Measurements from ENCODE around the gene PTPRB. TPM values are rescaled to one million over a fixed set of nuclear protein-coding genes. Genes with fewer than 3 reads are reported as not detected.

PTPRB gene
- total and polyA plus RNA-seq, 3 donors from 2014 or later: 5.3 to 10.9 (median 7.2) TPM

DNA sequence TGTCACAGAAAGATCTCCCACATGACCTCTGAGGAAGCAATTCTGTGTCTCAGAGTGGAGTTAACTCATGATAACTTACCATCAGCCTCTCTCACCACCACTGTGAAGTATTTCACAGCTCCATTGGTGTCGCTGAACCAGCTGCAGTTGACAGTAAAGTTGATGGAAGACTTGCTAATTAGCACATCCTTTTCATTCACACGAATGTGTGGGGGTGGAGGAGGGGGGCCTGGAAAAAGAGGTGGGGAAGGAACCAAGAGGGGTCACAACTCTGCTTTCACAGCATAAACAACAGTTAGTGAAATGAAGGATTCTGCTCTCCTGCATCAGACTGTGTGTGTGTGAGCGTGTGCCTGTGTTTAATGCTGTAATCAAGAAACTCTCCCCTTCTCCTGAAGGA, 82.1 kb downstream of the PTPRB start:
- 53 to 56% methylated on average over 3 of the region's 3 CpGs for WGBS, 2 donors
- Histone ChIP-seq H3K27ac (no peak overlapping the region), H3K36me3 (ENCODE audit: low read depth, missing control alignments) (no peaks in the 10 kb centered on the region), H3K27me3 (no peaks in the 10 kb centered on the region), H3K4me1 (no peaks in the 10 kb centered on the region), H3K4me3 (no peak overlapping the region), H3K9me3 (no peaks in the 10 kb centered on the region)
- TF ChIP-seq POLR2A (IDR thresholded peaks at IDR 0.05): no peak
- TF ChIP-seq, protein P1, sequence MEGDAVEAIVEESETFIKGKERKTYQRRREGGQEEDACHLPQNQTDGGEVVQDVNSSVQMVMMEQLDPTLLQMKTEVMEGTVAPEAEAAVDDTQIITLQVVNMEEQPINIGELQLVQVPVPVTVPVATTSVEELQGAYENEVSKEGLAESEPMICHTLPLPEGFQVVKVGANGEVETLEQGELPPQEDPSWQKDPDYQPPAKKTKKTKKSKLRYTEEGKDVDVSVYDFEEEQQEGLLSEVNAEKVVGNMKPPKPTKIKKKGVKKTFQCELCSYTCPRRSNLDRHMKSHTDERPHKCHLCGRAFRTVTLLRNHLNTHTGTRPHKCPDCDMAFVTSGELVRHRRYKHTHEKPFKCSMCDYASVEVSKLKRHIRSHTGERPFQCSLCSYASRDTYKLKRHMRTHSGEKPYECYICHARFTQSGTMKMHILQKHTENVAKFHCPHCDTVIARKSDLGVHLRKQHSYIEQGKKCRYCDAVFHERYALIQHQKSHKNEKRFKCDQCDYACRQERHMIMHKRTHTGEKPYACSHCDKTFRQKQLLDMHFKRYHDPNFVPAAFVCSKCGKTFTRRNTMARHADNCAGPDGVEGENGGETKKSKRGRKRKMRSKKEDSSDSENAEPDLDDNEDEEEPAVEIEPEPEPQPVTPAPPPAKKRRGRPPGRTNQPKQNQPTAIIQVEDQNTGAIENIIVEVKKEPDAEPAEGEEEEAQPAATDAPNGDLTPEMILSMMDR (IDR thresholded peaks at IDR 0.05): no peak
- no peak for DNase-seq
- intact Hi-C loops (cut with DNase I; ENCODE audit: low total_unique reads): no loop called here

DNA sequence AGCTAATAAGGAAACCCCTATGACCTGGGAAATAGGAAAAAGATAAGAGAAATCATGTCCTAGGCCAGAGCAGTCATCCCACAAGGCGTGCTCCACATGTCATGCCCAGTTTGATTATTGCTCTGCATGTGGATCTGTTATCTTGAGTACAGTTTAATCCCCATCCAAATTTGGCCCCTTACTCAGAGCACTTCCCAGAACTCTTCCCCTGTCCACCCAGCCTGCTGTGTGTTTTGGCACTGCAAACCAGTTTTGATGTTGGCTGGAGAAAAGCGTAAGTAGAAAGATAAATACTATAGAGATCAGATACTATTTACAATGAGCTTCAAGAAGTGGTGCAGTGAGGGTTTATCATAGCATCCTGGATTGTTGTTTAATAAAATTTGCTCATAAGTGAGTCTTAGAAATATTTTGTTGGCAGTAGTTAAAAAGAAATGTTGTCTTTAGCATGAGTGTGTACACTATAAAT, 83.8 kb downstream of the PTPRB start:
- H3K27ac ChIP-seq: no peak overlapping the region
- TF ChIP-seq, protein P1 (IDR thresholded peaks at IDR 0.05): no peak
- no peak for TF ChIP-seq POLR2A (IDR thresholded peaks at IDR 0.05)
- intact Hi-C loops (cut with DNase I; ENCODE audit: low total_unique reads): no loop called here
- no peak for DNase-seq
- WGBS, 2 donors: 67 to 90% methylated on average over 2 of the region's 2 CpGs
- no peaks in the 10 kb centered on the region for H3K9me3 ChIP-seq
- no peaks in the 10 kb centered on the region for H3K36me3 ChIP-seq (ENCODE audit: low read depth, missing control alignments)
- H3K4me3 ChIP-seq: no peak overlapping the region
- no peaks in the 10 kb centered on the region for H3K27me3 ChIP-seq
- H3K4me1 ChIP-seq: no peaks in the 10 kb centered on the region

GRCh38 chr12:70551731-70552130, 85.5 kb downstream of the PTPRB start:
- Histone ChIP-seq H3K27me3 (no peaks in the 10 kb centered on the region), H3K36me3 (ENCODE audit: low read depth, missing control alignments) (no peaks in the 10 kb centered on the region), H3K9me3 (no peaks in the 10 kb centered on the region), H3K4me1 (no peaks in the 10 kb centered on the region), H3K27ac (no peak overlapping the region), H3K4me3 (no peak overlapping the region)
- no peak for DNase-seq
- 76 to 86% methylated on average over 2 of the region's 2 CpGs for WGBS, 2 donors
- intact Hi-C loops (cut with DNase I; ENCODE audit: low total_unique reads): no loop called here
- TF ChIP-seq, protein P1 (IDR thresholded peaks at IDR 0.05): no peak
- no peak for TF ChIP-seq POLR2A (IDR thresholded peaks at IDR 0.05)

- Histone ChIP-seq H3K27ac (no peak overlapping the region), H3K9me3 (no peaks in the 10 kb centered on the region), H3K4me1 (no peaks in the 10 kb centered on the region), H3K27me3 (no peaks in the 10 kb centered on the region), H3K36me3 (ENCODE audit: low read depth, missing control alignments) (no peaks in the 10 kb centered on the region), H3K4me3 (no peak overlapping the region)
- no peak for DNase-seq
- 75 to 79% methylated on average over 5 to 6 of the region's 6 CpGs for WGBS, 2 donors
- TF ChIP-seq POLR2A (IDR thresholded peaks at IDR 0.05): no peak
- TF ChIP-seq, protein P1 (IDR thresholded peaks at IDR 0.05): no peak
- intact Hi-C loops (cut with DNase I; ENCODE audit: low total_unique reads): no loop called here
Measured at GRCh38 chr12:70550180-70550577, 87.0 kb downstream of the PTPRB start.

All from testis (tissue), 3 donors.